Activated B cell treated with CpG ODN at 0.5 μM for 24 hours (primary cell): ENCODE data around the gene CUL3. TPM values are rescaled to one million over a fixed set of nuclear protein-coding genes. Genes with fewer than 3 reads are reported as not detected.

Source experiments
- ATAC-seq: fragments of 200-7000 bp; cut with Tn5 transposase; one replicate; pipeline ENCODE4 v1.10.0; 2021; ENCODE audit warnings: low read depth, mild to moderate bottlenecking, moderate library complexity
- CTCF ChIA-PET: fragments of 350-600 bp; sonication (Branson Sonifier 250); formaldehyde crosslinking; loops from one replicate; lab custom pipeline; 2021; ENCODE audit warnings: antibody characterized with exemption; lab: Charles Lee
- POLR2A ChIA-PET: fragments of 350-600 bp; sonication (Branson Sonifier 250); formaldehyde crosslinking; loops from one replicate; lab custom pipeline; 2021; ENCODE audit warnings: antibody characterized with exemption; lab: Charles Lee
- DNase-seq: peaks from one replicate; pipeline ENCODE4 v3.0.0; 2022
- H3K27ac Mint-ChIP-seq: one replicate; pipeline ENCODE4 v1.8.0; 2020; ENCODE audit warnings: mixed read lengths
- H3K27me3 Mint-ChIP-seq: one replicate; pipeline ENCODE4 v1.8.0; 2021; ENCODE audit warnings: mixed read lengths
- H3K36me3 Mint-ChIP-seq: one replicate; pipeline ENCODE4 v1.8.0; 2021; ENCODE audit warnings: low read depth, mixed read lengths
- H3K4me1 Mint-ChIP-seq: one replicate; pipeline ENCODE4 v1.8.0; 2021; ENCODE audit warnings: mixed read lengths
- H3K4me3 Mint-ChIP-seq: one replicate; pipeline ENCODE4 v1.8.0; 2020; ENCODE audit warnings: mild to moderate bottlenecking, mixed read lengths
- H3K9me3 Mint-ChIP-seq: one replicate; pipeline ENCODE4 v1.8.0; 2020; ENCODE audit warnings: mixed read lengths
- intact Hi-C: fragments of 100-400 bp; cut with micrococcal nuclease; formaldehyde crosslinking; loops from one replicate; pipeline ENCODE4 v1.15.1; 2024
- total RNA-seq: library from RNA; stranded (reverse); gene quantifications from 2 replicates; pipeline ENCODE4 v1.2.3, GENCODE V29; 2022
- TF ChIP-seq, protein P1 (sequence below): fragments of 200-600 bp; IDR thresholded peaks from one replicate; pipeline ENCODE4 v1.8.0; 2022; ENCODE audit warnings: antibody characterized with exemption, mild to moderate bottlenecking

Gene CUL3
- total RNA-seq, 1 donor from 2014 or later = 114 TPM

DNA sequence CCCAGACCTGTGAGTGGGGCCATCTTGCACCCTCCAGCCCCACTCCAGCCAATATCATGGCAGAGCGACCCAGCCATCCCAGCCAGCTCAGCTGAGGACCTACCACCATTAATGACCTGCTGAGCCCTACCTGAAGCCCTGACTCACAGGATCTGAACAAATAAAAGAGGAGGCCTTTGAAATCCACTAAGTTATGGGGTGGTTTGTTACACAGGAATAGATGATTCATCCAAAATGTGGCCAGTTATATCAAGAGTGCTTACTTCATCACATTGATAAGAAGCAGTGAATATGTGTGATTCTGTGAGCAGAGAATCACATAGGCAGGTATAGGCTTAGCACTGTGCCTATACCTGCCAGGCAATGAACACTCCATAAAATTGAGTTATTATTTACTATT, 148.5 kb downstream of the CUL3 start:
- no peak overlapping the region for H3K4me3 Mint-ChIP-seq
- intact Hi-C loops = no loop called here
- POLR2A ChIA-PET = no interaction called here
- no peaks in the 10 kb centered on the region for H3K9me3 Mint-ChIP-seq
- CTCF ChIA-PET = no interaction called here
- H3K4me1 Mint-ChIP-seq = peaks cover 4% of the 10 kb centered on the region
- TF ChIP-seq, protein P1, sequence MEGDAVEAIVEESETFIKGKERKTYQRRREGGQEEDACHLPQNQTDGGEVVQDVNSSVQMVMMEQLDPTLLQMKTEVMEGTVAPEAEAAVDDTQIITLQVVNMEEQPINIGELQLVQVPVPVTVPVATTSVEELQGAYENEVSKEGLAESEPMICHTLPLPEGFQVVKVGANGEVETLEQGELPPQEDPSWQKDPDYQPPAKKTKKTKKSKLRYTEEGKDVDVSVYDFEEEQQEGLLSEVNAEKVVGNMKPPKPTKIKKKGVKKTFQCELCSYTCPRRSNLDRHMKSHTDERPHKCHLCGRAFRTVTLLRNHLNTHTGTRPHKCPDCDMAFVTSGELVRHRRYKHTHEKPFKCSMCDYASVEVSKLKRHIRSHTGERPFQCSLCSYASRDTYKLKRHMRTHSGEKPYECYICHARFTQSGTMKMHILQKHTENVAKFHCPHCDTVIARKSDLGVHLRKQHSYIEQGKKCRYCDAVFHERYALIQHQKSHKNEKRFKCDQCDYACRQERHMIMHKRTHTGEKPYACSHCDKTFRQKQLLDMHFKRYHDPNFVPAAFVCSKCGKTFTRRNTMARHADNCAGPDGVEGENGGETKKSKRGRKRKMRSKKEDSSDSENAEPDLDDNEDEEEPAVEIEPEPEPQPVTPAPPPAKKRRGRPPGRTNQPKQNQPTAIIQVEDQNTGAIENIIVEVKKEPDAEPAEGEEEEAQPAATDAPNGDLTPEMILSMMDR = no peak
- no peaks in the 10 kb centered on the region for H3K36me3 Mint-ChIP-seq
- DNase-seq (no peak), ATAC-seq (no peak)
- no peak overlapping the region for H3K27ac Mint-ChIP-seq
- peaks cover 17% of the 10 kb centered on the region for H3K27me3 Mint-ChIP-seq

DNA sequence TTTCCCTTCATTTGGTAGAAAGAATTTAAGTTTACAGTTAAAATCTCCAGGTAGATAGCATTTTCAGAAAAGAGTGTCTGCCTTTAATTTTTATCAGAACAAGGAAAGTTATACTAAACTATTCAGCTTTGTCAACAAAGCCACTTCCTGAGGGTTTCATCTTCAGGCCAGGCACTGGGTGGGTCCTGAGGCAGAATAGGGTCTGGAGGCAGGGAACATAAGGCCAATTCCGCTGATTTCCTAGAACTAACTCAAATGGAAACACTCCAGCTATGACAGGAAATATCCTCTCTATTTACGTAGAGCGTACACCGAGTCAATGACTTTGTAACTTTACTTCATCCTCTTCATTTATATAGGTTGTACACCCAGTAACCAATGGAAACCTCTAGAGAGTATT, 150.5 kb downstream of the CUL3 start:
- Mint-ChIP-seq H3K4me1 (no peaks in the 10 kb centered on the region), H3K4me3 (no peak overlapping the region), H3K27ac (no peak overlapping the region), H3K27me3 (peaks cover 6% of the 10 kb centered on the region), H3K36me3 (no peaks in the 10 kb centered on the region), H3K9me3 (peaks cover 2% of the 10 kb centered on the region)
- ChIA-PET POLR2A (no interaction called here), CTCF (no interaction called here)
- TF ChIP-seq, protein P1 = no peak
- ATAC-seq (no peak), DNase-seq (no peak)
- intact Hi-C loops = no loop called here

DNA sequence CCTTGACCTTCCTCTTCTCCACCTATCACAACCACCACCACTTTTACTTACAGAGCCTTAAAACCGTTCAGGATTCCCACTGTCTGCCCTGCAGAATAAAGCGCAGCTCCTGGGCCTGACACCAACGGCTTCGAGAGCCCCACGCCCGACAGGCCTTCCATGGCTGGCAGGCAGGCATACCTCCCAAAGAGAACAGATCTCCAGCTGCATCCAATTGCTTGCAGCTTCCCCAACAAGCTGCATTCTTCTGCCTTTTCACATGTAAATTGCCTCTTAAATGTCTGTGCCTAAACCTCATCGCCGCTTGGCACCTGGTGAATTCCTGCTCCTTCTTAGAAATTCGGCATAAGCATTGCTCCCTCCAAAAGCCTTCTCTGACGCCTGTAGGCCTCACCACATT, 151.7 kb downstream of the CUL3 start:
- Mint-ChIP-seq H3K36me3 (no peaks in the 10 kb centered on the region), H3K9me3 (peaks cover 2% of the 10 kb centered on the region), H3K4me1 (no peaks in the 10 kb centered on the region), H3K27ac (no peak overlapping the region), H3K4me3 (no peak overlapping the region), H3K27me3 (peaks cover 6% of the 10 kb centered on the region)
- TF ChIP-seq, protein P1 = no peak
- intact Hi-C loops = no loop called here
- POLR2A ChIA-PET = no interaction called here
- no peak for ATAC-seq
- CTCF ChIA-PET = no interaction called here
- DNase-seq = no peak

DNA sequence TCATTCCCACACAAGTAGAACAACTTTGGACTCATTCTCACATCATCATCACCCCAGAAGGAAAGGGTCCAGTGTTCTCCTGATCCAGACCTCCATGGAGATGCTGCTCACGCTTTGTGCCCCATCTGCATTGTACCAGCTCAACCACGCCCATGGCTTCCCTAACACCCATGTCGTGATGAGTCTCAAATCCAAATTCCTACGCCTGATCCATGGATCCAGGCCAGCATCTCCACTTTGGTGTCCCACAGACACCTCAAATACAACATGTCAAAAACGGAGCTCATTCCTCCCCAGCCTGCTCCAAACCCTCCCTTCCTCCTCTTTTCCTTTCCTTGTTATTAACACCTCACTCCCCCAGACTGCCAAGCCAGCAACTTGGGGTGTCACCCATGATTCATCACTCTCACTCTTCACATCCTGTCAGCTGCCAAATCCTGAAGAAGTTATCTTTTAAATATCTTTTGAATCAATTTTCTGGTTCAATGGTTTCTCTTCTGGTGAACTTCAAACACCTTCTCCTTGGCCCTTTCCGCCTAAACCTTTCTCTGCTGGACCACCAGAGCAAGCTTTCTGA, 153.1 kb downstream of the CUL3 start:
- H3K36me3 Mint-ChIP-seq = no peaks in the 10 kb centered on the region
- CTCF ChIA-PET = interaction anchor here (0.6 kb wide), 1 partner anchor 17 kb away, joined by 6 read pairs; no protein-coding TSS in a partner anchor

DNA sequence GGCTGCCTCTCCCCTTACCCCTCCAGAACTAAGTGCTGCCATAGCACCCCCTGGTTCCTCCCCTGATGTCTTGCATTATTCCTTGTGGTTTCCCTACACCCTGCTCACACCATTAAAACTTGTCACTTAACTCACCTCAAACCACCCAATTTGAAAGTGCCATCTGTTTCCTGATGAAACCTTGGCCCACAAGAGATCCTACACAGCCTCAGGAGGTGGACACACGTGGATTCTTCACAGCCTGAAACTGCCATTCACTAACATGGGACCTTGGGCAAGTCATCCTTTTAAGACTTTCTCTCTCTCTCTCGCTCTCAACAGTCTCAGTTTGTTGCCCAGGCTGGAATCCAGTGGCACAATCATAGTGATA, 155.7 kb downstream of the CUL3 start:
- Mint-ChIP-seq H3K4me3 (no peak overlapping the region), H3K4me1 (peaks cover 4% of the 10 kb centered on the region), H3K9me3 (peaks cover 5% of the 10 kb centered on the region), H3K36me3 (no peaks in the 10 kb centered on the region), H3K27me3 (peaks cover 4% of the 10 kb centered on the region), H3K27ac (no peak overlapping the region)
- no peak for ATAC-seq
- POLR2A ChIA-PET = no interaction called here
- intact Hi-C loops = no loop called here
- DNase-seq = no peak
- CTCF ChIA-PET = no interaction called here
- TF ChIP-seq, protein P1 = no peak

More for the DNA sequence above, 153.1 kb downstream of the CUL3 start:
- H3K27ac Mint-ChIP-seq = no peak overlapping the region
- H3K4me3 Mint-ChIP-seq = no peak overlapping the region
- DNase-seq (no peak), ATAC-seq (no peak)
- peaks cover 6% of the 10 kb centered on the region for H3K27me3 Mint-ChIP-seq
- H3K4me1 Mint-ChIP-seq = no peaks in the 10 kb centered on the region
- H3K9me3 Mint-ChIP-seq = peaks cover 2% of the 10 kb centered on the region
- intact Hi-C loops = no loop called here
- TF ChIP-seq, protein P1 = no peak
- POLR2A ChIA-PET = interaction anchor here (0.7 kb wide), 1 partner anchor 12 kb away, joined by 9 read pairs; no protein-coding TSS in a partner anchor
